ENCODE results near the gene ABHD1.
"Not testable (repeated sequence)": the region's sequence is repeated elsewhere in the genome, so short reads cannot be mapped to it uniquely, and the experiment has no call there.

Gene ABHD1

GRCh38 chr2:27175330-27175729 is 51.7 kb downstream of the ABHD1 start:
- no peak for DNase-seq

GRCh38 chr2:27175781-27176180 is 52.2 kb downstream of the ABHD1 start:
- not testable (repeated sequence) for DNase-seq

- no peak for DNase-seq
These were observed 54.1 kb downstream of the ABHD1 start for GRCh38 chr2:27177441-27178351.

GRCh38 chr2:27178469-27178868 is 54.9 kb downstream of the ABHD1 start:
- DNase-seq = no peak

- DNase-seq = no peak
These were observed 55.9 kb downstream of the ABHD1 start for GRCh38 chr2:27179344-27180000.

Data from NCI-H1436 treated with DMSO at 0.1 percent for 48 hours (cell line).